Right cardiac atrium (tissue), 5 donors: ENCODE measurements around the gene DCTN3. TPM values are rescaled to one million over a fixed set of nuclear protein-coding genes. Genes with fewer than 3 reads are reported as not detected.

ENCODE experiments used
- ATAC-seq, 2 donors: fragments of 200-7000 bp; cut with Tn5 transposase; one replicate each; pipeline versions ENCODE4 v1.8.0 to v1.9.1; 2020; ENCODE audit warnings: moderate library complexity in 2 of 2, mild to moderate bottlenecking in 1 of 2
- DNase-seq, 3 donors: peaks; one replicate each; pipeline ENCODE4 v3.0.0-alpha.2; 2020
- H3K27ac ChIP-seq: one replicate; pipeline ENCODE4 v1.5.1; 2013; ENCODE audit warnings: mild to moderate bottlenecking, low read length, control low read depth, moderate library complexity
- H3K27me3 ChIP-seq: one replicate; pipeline ENCODE4 v1.6.1; 2013; ENCODE audit not compliant: control insufficient read depth, insufficient read depth
- H3K4me1 ChIP-seq: one replicate; pipeline ENCODE4 v1.6.1; 2013; ENCODE audit warnings: low read length; ENCODE audit not compliant: control insufficient read depth, insufficient read depth
- H3K4me3 ChIP-seq: one replicate; pipeline ENCODE4 v1.5.1; 2013; ENCODE audit warnings: low read length, control low read depth
- H3K9me3 ChIP-seq: one replicate; pipeline ENCODE4 v1.6.1; 2013; ENCODE audit warnings: low read length; ENCODE audit not compliant: control insufficient read depth
- WGBS: extraction: QIAGEN DNeasy Blood & Tissue Kit; methylation state at CpG from one replicate; pipeline ENCODE4 v1.1.7; 2013; 5-methylcytosine and 5-hydroxymethylcytosine counted together
- intact Hi-C, 4 donors: fragments of 100-400 bp; cut with DNase I; formaldehyde crosslinking; loops; one replicate each; pipeline versions ENCODE4 v1.11.0 to v1.14.0; 2022 to 2023
- polyA plus RNA-seq: library from polyadenylated mRNA; stranded (reverse); fragments of 200-250 nt; gene quantifications from one replicate; pipeline ENCODE4 v1.2.3, GENCODE V29; 2013
- total RNA-seq, 4 donors: library from RNA; stranded (reverse); fragmentation: NEBNext Ultra II Directional; extraction: Animal tissue kit (Norgen Biotek cat#: 25700); gene quantifications; one replicate each; pipeline ENCODE4 v1.2.1, GENCODE V29; 2021
- donor health status: healthy with polysubstance abuse.
- donor health status: DM: no; HTN: yes; CAD: no.
- donor health status: DM: no; HTN: no; CAD: no.
- donor health status: DM: no; HTN: yes; CAD: no; lungs with severe emphysema.
- donor health status: DM: yes; HTN: yes; CAD: no.

DCTN3 gene
- total and polyA plus RNA-seq, 5 donors, result 99.3 to 128 (median 113) TPM

- ATAC-seq, result no peak
- H3K4me1 ChIP-seq, result peaks cover 12% of the 10 kb centered on the region
- intact Hi-C loops, result no loop called here
- no peaks in the 10 kb centered on the region for H3K27me3 ChIP-seq
- WGBS, result 3% methylated on average over 62 of the region's 62 CpGs
- H3K27ac ChIP-seq, result no peak overlapping the region
- H3K4me3 ChIP-seq, result peak overlapping the region; percentile 49
- H3K9me3 ChIP-seq, result no peaks in the 10 kb centered on the region
- DNase-seq, result peak in 1 of 3 donors; percentile 73
These were observed 42.7 kb downstream of the DCTN3 start for GRCh38 chr9:34577400-34578240.

- no peak overlapping the region for H3K27ac ChIP-seq
- ATAC-seq (no peak), DNase-seq (peak in 2 of 3 donors; percentile 70 to 78)
- no peaks in the 10 kb centered on the region for H3K9me3 ChIP-seq
- H3K27me3 ChIP-seq, result no peaks in the 10 kb centered on the region
- intact Hi-C loops, result no loop called here
- peaks cover 11% of the 10 kb centered on the region for H3K4me1 ChIP-seq
- H3K4me3 ChIP-seq, result no peak overlapping the region
- WGBS, result 67% methylated on average over 14 of the region's 14 CpGs
These were observed 43.5 kb downstream of the DCTN3 start for GRCh38 chr9:34576597-34577399.

GRCh38 chr9:34575862-34576596, 44.3 kb downstream of the DCTN3 start:
- DNase-seq, result peak in 1 of 3 donors; percentile 35
- 80% methylated on average over 21 of the region's 21 CpGs for WGBS
- H3K27ac ChIP-seq, result no peak overlapping the region
- H3K27me3 ChIP-seq, result no peaks in the 10 kb centered on the region
- H3K9me3 ChIP-seq, result no peaks in the 10 kb centered on the region
- no peak overlapping the region for H3K4me3 ChIP-seq
- intact Hi-C loops, result no loop called here
- H3K4me1 ChIP-seq, result peaks cover 11% of the 10 kb centered on the region
- ATAC-seq, result no peak

GRCh38 chr9:34575241-34575640, 45.1 kb downstream of the DCTN3 start:
- Histone ChIP-seq H3K4me3 (no peak overlapping the region), H3K4me1 (peaks cover 13% of the 10 kb centered on the region), H3K27ac (no peak overlapping the region), H3K9me3 (no peaks in the 10 kb centered on the region), H3K27me3 (no peaks in the 10 kb centered on the region)
- WGBS, result 36% methylated on average over 8 of the region's 8 CpGs
- DNase-seq (no peak), ATAC-seq (no peak)
- intact Hi-C loops, result no loop called here

- Histone ChIP-seq H3K9me3 (no peaks in the 10 kb centered on the region), H3K4me1 (peaks cover 10% of the 10 kb centered on the region), H3K4me3 (no peak overlapping the region), H3K27ac (no peak overlapping the region), H3K27me3 (no peaks in the 10 kb centered on the region)
- ATAC-seq (no peak), DNase-seq (peak in 2 of 3 donors; percentile 26 to 41)
- WGBS, result 91% methylated on average over 12 of the region's 12 CpGs
- intact Hi-C loops, result no loop called here
These were observed 45.7 kb downstream of the DCTN3 start for GRCh38 chr9:34574571-34574970.

- intact Hi-C loops, result no loop called here
- Histone ChIP-seq H3K4me1 (peaks cover 9% of the 10 kb centered on the region), H3K27me3 (no peaks in the 10 kb centered on the region), H3K4me3 (no peak overlapping the region), H3K27ac (no peak overlapping the region), H3K9me3 (no peaks in the 10 kb centered on the region)
- WGBS, result 73% methylated on average over 17 of the region's 17 CpGs
- DNase-seq (peak in 2 of 3 donors; percentile 33 to 52), ATAC-seq (peak in 1 of 2 donors; percentile 12)
These were observed 46.5 kb downstream of the DCTN3 start for GRCh38 chr9:34573599-34574325.

GRCh38 chr9:34572628-34573027, 47.7 kb downstream of the DCTN3 start:
- ATAC-seq, result no peak
- intact Hi-C loops, result no loop called here
- no peaks in the 10 kb centered on the region for H3K27me3 ChIP-seq
- no peak for DNase-seq
- no peaks in the 10 kb centered on the region for H3K9me3 ChIP-seq
- peaks cover 4% of the 10 kb centered on the region for H3K4me1 ChIP-seq
- H3K27ac ChIP-seq, result no peak overlapping the region
- H3K4me3 ChIP-seq, result no peak overlapping the region
- 80% methylated on average over 6 of the region's 6 CpGs for WGBS

GRCh38 chr9:34572092-34572491, 48.2 kb downstream of the DCTN3 start:
- Histone ChIP-seq H3K9me3 (no peaks in the 10 kb centered on the region), H3K27me3 (no peaks in the 10 kb centered on the region), H3K27ac (no peak overlapping the region), H3K4me1 (peaks cover 4% of the 10 kb centered on the region), H3K4me3 (no peak overlapping the region)
- ATAC-seq (peak in 1 of 2 donors; percentile 20), DNase-seq (peak in 2 of 3 donors; percentile 33 to 61)
- intact Hi-C loops, result no loop called here

- Histone ChIP-seq H3K4me3 (no peak overlapping the region), H3K27me3 (no peaks in the 10 kb centered on the region), H3K9me3 (no peaks in the 10 kb centered on the region), H3K4me1 (peaks cover 8% of the 10 kb centered on the region), H3K27ac (no peak overlapping the region)
- peak in 2 of 3 donors; percentile 80 to 85 for DNase-seq
- intact Hi-C loops, result no loop called here
- 56% methylated on average over 12 of the region's 12 CpGs for WGBS
- no peak for ATAC-seq
These were observed 48.8 kb downstream of the DCTN3 start for GRCh38 chr9:34571481-34571810.

- DNase-seq, result peak in 1 of 3 donors; percentile 63
- no peak overlapping the region for H3K4me3 ChIP-seq
- peaks cover 8% of the 10 kb centered on the region for H3K4me1 ChIP-seq
- WGBS, result 68% methylated on average over 7 of the region's 7 CpGs
- H3K27ac ChIP-seq, result no peak overlapping the region
- ATAC-seq, result no peak
- intact Hi-C loops, result no loop called here
- H3K27me3 ChIP-seq, result no peaks in the 10 kb centered on the region
- no peaks in the 10 kb centered on the region for H3K9me3 ChIP-seq
These were observed 49.4 kb downstream of the DCTN3 start for GRCh38 chr9:34570809-34571480.
